IPS DF 19.7 (cell line): ENCODE data around the gene AGBL1.

Experiments
- DNase-seq: peaks from one replicate; pipeline ENCODE4 v3.0.0-alpha.2; 2013; ENCODE audit warnings: low read depth, low spot score

Gene AGBL1

DNA sequence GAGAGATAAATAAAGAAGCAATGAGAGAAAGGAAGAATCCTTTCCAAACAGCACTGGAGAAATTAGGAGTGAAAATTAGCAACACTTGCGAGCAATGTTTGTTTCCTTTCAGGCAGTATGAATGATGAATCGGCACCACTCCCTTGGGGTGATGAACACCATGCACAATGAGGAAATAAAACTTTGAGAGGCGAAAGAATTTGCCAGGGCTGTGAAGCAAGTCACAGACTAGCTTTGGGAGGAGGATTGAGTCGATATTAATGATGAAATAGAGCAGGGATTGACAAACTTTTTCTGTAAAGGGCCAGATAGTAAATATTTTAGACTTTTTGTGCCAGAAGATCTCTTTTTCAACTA, 237.7 kb downstream of the AGBL1 start:
- no peak for DNase-seq

DNA sequence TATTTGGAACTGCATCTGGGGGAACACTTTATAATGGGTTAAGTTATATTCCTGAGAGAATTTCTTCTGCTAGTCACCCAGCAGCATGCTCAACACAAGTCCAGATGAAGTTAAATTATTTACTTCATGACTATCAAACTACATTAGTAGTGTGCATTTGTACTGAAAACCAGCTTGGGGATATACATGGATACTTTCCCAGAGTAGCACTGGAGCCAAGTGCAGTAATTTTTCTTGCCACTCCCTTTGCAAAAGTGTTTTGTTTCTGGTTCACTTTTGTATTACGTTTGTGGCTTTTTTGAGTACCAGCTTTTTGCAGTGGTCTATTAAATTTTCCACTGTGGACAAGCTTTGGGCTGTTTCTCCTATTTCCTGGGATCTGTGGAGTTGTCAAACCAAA, 243.0 kb downstream of the AGBL1 start:
- no peak for DNase-seq

DNA sequence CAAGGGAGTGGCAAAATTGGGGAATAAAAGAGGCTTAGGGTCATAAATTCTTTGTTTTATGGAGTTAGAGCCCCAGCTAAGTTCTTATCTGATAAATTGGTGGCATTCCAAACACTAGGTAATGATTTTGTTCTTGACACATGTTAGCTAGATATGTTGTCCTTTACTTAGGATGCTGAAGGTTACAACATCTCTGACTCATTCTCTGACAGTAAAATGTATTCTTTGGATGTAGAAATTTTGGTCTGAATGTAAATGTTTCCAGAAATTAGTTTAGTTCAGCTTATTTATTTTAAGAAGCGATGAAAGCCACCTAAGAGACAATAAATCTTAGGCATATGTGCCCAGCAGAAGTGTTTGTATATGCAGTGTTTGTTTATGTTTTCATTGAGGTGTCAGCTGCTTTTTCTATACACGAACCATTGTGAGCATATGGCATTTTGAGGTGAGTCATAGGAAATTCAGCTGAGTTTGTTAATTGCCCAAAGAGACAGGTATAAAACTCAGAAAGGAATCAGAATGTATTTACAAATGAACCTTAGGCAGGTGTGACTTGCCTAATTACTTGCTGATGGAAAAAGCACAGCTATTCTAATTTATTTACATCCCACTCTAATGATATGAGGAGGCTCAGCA, 247.7 kb downstream of the AGBL1 start:
- DNase-seq = no peak

DNA sequence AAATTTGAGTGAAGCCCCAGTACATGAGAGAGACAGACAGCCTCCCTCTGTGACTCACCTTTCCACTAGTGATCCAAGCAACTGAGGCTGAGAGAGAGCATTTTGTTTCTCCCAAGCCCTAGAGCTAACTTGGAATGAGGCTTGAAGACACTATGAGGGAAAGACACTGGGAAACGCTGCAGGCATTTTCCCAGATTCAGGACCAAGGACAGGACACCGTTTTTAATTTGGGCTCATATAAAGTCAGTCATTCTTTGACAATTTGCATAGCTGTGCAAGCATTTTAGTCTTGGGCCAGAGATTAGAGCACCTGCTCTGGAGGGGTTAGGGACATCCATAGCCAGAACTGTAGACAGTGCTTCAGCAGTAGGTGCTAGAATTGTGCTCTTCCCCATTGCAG, 249.0 kb downstream of the AGBL1 start:
- DNase-seq = no peak

GRCh38 chr15:86329311-86330013, 249.8 kb downstream of the AGBL1 start:
- DNase-seq = no peak

DNA sequence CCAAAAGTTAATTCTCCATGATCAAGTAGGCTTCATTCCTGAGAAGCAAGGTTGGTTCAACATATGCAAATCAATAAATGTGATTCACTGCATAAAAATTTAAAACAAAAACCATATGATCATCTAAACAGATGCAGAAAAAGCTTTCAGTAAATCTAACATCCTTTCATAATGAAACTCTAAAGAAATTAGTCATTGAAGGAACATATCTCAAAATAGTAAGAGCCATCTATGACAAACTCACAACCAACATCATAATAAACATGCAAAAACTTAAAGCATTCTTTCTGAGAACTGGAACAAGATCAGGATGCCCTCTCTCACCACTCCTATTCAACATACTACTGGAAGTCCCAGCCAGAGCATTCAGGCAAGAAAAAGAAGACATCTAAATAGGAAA, 254.1 kb downstream of the AGBL1 start:
- DNase-seq = no peak

GRCh38 chr15:86336051-86336788, 256.5 kb downstream of the AGBL1 start:
- DNase-seq = no peak

DNA sequence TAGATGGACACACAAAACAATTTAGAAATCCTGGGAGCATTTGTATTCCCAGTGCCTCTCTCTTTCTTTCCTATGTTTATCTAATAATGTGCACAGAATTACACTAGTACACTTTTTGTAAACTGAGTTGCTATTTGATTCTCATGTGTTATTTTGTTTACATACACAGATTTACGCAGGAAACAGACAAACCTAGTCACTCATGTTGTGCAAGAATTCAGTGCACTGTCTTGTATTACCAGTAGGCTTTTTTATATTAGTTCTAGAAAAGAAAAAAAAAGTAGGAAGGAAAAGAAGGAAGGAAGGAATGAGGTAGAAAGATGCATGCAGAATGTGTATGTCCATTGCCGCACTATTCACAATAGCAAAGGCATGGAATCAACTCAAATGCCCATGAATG, 257.4 kb downstream of the AGBL1 start:
- DNase-seq = no peak

- DNase-seq = no peak
Observed at GRCh38 chr15:86347245-86347644, 267.6 kb downstream of the AGBL1 start.

- no peak for DNase-seq
Observed at GRCh38 chr15:86349565-86349964, 269.9 kb downstream of the AGBL1 start.

- DNase-seq = no peak
Observed at GRCh38 chr15:86353213-86353612, 273.5 kb downstream of the AGBL1 start.

GRCh38 chr15:86355361-86355760, 275.7 kb downstream of the AGBL1 start:
- DNase-seq = no peak

- DNase-seq = no peak
Observed at GRCh38 chr15:86355801-86356200, 276.1 kb downstream of the AGBL1 start.

GRCh38 chr15:86362555-86362954, 282.9 kb downstream of the AGBL1 start:
- no peak for DNase-seq

GRCh38 chr15:86373147-86373546, 293.5 kb downstream of the AGBL1 start:
- no peak for DNase-seq

DNA sequence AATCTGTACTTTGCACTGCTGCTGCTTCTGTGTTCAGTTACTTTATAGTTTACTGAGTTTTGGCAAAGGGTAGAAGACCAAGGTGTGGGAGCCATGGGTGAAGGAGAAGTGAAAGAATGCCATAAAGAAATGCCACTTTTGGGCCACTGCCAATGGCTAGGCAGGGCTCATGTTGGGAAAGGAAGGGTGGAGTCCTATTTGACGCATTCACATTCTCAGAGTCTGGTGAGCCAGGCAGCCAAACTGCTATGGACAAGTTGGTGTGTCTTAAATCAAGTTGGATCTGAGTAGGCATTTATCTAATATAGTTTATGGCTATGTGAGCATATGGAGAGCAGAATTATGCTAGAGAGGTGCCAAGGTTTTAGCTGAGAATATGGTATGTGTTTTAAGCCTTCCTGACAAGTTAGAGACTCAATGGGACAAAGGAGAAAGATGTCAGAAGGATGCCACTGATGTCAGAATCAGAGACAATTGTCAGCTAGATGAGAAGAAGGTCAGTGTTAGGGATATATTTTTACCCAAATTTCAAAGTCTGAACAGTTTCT, 296.1 kb downstream of the AGBL1 start:
- no peak for DNase-seq

- no peak for DNase-seq
Observed at GRCh38 chr15:86377914-86378313, 298.2 kb downstream of the AGBL1 start.

GRCh38 chr15:86382341-86382740, 302.7 kb downstream of the AGBL1 start:
- no peak for DNase-seq

DNA sequence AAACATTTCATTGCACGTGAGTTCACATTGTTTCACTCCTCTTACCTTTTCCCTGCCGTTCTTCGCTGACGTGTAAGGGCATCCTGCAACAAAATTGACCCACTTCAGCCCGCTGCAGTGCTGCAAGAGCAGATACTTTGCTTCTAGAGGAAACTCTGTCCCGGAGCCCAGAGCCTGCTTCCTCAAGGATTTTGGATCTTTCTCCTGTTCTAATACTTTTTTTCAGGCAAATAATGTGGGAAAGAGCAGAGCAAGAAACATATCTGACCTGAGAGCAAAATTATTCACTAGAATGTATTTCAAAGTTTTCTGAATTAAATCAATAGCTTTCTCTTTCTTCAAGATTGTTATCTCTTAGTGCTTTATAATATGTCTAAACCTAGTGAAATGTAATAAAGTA, 303.9 kb downstream of the AGBL1 start:
- no peak for DNase-seq

DNA sequence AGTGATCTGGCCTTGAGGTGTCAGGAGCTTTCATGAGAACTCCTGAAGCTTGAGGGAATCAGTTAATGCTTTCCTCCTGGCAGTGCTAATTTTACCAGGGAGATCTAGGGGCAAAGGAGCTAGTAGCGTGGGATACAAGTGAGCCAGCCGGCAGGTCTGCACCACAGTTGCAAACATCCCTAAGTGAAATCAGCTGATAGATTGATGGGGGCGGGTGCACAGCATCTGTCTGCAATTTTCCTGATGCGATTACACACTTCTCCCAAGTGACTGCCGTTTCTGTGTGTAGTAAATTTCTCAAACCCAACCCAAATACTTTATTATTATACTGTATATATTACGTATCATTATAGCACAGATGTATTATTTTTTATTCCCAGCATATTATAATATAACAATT, 304.5 kb downstream of the AGBL1 start:
- no peak for DNase-seq

DNA sequence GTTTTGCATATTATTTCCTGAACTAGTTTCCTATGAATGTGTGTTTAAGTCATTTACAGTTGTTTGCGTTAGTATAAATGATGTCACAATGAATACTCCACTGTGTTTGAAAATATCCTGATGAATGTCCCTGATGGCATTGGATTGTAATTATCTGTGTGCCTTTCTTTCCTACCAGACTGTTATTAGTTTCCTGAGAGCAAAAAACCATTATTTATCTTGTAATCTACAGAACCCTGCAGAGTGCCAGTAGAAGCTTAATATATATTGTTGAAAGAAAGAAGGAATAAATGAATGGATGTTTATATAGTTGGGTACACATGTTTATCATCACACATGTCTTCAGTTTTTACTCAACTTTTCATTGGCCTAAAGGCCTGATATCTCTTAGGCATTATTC, 312.6 kb downstream of the AGBL1 start:
- DNase-seq = no peak

GRCh38 chr15:86392874-86393273, 313.2 kb downstream of the AGBL1 start:
- DNase-seq = no peak

DNA sequence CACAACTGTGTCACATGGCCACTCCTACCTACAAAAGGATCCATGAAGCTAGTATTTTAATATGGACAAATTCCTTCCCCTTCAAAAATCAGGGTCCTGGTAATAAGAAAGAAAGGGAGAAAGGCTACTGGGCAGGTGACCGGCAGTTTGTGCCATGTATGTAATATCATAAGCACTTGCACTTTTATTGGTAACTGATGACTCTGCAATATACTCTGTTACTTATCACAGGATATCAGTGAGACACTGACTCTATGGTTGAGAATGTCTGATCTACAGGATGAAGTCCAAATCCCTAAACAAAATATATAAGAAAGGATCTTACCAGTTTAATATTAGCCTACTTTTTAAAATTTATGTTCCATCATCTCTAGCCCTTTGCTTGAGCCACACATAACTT, 315.2 kb downstream of the AGBL1 start:
- no peak for DNase-seq
